K562 (cell line): Measurements from ENCODE around the gene RNF123. TPM values are rescaled to one million over a fixed set of nuclear protein-coding genes. Genes with fewer than 3 reads are reported as not detected.
A peak's percentile ranks its signal among the peaks of the same experiment; 100 is the strongest.

ENCODE experiments used
- CTCF ChIP-seq, 3 experiments: IDR thresholded peaks in 2 of 3; conservative IDR thresholded peaks in 1 of 3; 2 replicates each; pipeline ENCODE4 v1.5.1; 2011 to 2012; ENCODE audit warnings: low read length in 3 of 3, mild to moderate bottlenecking in 3 of 3, control low read depth in 2 of 3, improper control_type of control experiment in 1 of 3, inconsistent platforms in 1 of 3, low read depth in 1 of 3, mixed read lengths in 1 of 3, moderate library complexity in 1 of 3; ENCODE audit not compliant: insufficient read depth in 2 of 3
- ELK1 ChIP-seq: sonication (generic); formaldehyde crosslinking; IDR thresholded peaks from 2 replicates; pipeline ENCODE4 v1.8.1; 2022; ENCODE audit warnings: missing genetic modification reagents
- MEF2D ChIP-seq: conservative IDR thresholded peaks from 2 replicates; pipeline ENCODE4 v1.6.1; 2016; ENCODE audit warnings: low read depth, missing genetic modification characterization, missing compliant biosample characterization
- NR2C1 ChIP-seq, 2 experiments: fragments of 450-650 bp; IDR thresholded peaks; 2 replicates each; pipeline ENCODE4 v1.6.1; 2017; ENCODE audit warnings: mild to moderate bottlenecking in 2 of 2, antibody characterized with exemption in 1 of 2, inconsistent platforms in 1 of 2, missing compliant biosample characterization in 1 of 2, missing genetic modification characterization in 1 of 2
- polyA plus RNA-seq, 8 experiments: library from polyadenylated mRNA; depleted of rRNA in 4 of 8; stranded (reverse) in 5 of 8; unstranded in 3 of 8; fragments of >200 nt; fragmentation: Nextera tagmentation in 2 of 8; fragmentation: Illumina TruSeq in 1 of 8; extraction: Ambion mirVana in 2 of 8; extraction: Trizol in 1 of 8; gene quantifications; 2 replicates each; pipeline versions ENCODE4 v1.2.1 to v1.2.3, GENCODE V29; 2011 to 2014; ENCODE audit warnings: inconsistent platforms in 1 of 8, missing spikeins in 1 of 8
- total RNA-seq, 7 experiments: library from RNA; depleted of rRNA in 6 of 7; stranded (reverse); fragments of >200 nt in 6 of 7; fragmentation: Illumina TruSeq in 2 of 7; extraction: Trizol in 2 of 7; gene quantifications; 2 replicates each; pipeline versions ENCODE4 v1.2.1 to v1.2.3, GENCODE V29; 2011 to 2021; ENCODE audit warnings: low replicate concordance in 1 of 7

The RNF123 gene
- total and polyA plus RNA-seq, 9 of the 15 experiments (the other 6 are each of a cell fraction or from before 2014, with no cell fraction given): 8.7 to 53.1 (median 17.5) TPM

GRCh38 chr3:49700453-49701128 lies 11.2 kb downstream of the RNF123 start (continued):
- TF ChIP-seq NR2C1 (IDR thresholded peaks at IDR 0.05) (no peak), NR2C1 (tag; IDR thresholded peaks at IDR 0.05) (no peak), MEF2D (tag) (no peak), ELK1 (CRISPR knock-in tag) (no peak), CTCF (IDR thresholded peaks at IDR 0.05 in 2 of 3, conservative IDR thresholded peaks at IDR 0.05 in 1 of 3; ENCODE audit: insufficient read depth in 2 of 3, low read depth in 1 of 3, low read length in 3 of 3) (peak in 2 of 3 experiments; percentile 20 to 29; a peak in 2 of 6 replicates)
